HL-60/S4 (cell line): ENCODE results near the gene FBXO24.

Experiments used
- in situ Hi-C: fragments of 300-500 bp; cut with MboI; formaldehyde crosslinking; loops from 2 replicates; pipeline ENCODE4 v1.14.3; 2022; ENCODE audit warnings: low sequenced_read_pairs

The FBXO24 gene

DNA sequence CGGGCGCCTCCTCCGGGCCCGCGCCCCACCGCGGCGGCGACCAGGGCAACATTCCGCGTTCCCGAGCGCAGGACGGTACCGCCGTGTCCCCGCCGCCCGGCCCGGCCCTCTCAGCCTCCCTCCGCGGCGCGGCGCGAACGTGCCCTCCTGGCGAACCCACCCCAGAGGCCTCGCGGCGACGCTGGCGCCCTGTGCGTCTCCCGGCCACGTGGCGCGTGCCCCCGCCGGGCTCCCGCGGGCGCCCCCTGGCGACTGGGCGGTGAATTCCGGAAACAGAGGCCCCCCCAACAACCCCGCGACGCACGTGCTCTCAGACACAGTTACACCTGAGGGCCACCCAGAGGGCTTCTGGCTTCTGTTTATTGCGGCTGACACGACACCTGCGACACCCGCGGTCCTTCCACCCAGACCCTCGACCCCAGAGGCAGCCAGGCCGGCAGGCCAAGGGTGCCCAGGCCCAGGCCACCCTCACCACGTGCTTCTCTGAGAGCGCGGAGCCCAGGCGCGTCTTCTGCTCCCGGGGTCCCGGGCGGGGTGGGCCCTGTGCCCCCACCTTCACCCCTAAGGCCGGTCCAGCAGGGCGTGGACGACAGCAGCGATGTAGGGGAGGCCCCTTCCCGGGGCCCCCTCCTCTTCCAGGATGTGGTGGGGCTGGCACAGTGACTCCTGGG is 12.3 kb upstream of the FBXO24 start, which contains the start of gene SAP25:
SAP25 (minus strand) TSS at position 210 of the 671 bp plus-strand sequence; CDS start at position 52, 158 bp downstream.
- in situ Hi-C loops = no loop called here

DNA sequence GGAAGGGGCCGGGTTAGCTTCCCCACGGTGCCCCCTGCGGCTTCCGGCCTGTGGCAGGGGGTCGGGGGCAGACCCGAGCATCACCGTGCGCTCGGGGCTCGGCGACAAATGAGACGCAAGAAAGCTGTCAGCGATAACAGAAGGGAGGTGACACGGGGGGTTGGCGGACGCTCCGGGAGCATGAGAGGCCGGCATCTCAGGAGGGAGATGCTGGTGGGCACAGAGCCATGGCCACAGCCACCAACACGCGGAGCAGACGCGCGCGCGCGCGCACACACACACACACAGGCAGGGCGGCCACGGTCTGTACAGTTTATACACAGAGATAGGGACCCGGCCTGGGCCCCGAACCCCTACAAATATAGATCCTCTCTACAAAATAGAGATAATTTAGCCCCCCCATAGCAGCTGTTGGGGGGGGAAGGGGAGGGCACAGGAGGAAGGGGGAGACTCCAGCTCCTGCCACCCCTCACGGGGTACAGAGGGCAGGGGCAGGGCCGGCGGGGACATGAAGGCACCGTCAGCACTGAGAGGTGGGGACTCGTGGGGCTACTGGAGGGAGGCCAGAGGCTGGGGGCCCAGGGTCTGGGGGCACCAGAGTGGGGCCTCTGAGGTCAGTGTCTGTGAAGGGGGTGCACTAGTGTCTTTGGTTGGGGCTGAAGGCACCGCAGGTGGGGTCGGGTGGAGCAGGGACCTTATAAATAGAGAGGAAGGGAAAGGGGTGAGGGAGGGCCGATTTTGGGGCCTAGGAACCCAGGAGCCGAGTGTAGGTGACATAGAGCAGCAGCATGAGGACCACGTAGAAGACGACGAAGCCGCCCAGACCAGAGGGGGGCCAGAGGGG is 11.5 kb upstream of the FBXO24 start:
- in situ Hi-C loops = no loop called here

DNA sequence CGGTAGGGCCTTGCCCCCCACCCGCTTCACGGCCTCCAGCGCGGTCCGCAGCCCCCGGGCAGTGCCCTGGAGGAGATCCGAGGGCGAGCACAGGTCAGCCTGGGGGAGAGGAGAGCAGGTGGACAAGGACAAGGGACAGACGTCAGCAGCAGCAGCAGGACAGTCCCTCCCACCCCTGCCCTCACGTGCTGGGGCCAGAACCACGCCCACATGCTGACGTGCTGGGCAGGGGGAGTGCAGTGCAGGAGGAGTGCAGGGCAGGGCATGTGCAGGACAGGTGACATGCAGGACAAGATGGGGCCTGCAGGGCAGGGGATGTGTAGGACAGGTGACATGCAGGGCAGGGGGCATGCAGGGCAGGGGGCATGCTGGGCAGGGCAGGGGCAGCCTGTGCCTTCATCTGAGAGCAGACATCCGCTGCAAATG is 10.9 kb upstream of the FBXO24 start:
- in situ Hi-C loops = no loop called here

DNA sequence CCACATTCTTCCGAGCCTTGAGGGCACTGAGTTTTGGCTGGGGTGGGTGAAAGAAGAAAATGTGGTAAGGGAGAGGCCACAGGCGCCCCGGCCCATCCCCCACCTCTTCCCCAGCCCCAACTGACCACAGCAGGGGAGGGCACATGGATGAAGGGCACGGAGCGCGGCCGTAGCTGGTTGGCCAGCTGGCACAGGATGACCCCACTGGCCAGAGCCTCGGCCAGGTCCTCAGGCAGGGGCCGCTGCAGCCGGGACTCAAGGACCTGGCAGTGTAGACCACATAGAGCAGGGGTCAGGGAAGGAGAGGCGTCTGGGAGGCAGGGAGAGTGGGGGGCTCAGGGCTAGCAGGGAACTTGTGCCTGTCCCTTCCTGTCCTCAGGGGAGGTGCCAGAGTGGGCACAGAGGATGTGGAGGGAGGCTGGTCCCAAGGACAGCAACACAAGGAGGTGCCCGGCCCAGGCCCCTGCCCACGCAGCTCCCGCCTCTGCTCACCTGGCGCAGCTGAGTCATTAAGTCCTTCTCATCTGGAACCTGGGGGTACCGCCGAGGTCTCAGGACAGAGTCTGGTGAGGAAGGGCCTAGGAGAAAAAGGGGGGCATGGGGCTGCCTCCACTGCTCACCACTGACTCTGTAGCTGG is 10.3 kb upstream of the FBXO24 start:
- in situ Hi-C loops = no loop called here

DNA sequence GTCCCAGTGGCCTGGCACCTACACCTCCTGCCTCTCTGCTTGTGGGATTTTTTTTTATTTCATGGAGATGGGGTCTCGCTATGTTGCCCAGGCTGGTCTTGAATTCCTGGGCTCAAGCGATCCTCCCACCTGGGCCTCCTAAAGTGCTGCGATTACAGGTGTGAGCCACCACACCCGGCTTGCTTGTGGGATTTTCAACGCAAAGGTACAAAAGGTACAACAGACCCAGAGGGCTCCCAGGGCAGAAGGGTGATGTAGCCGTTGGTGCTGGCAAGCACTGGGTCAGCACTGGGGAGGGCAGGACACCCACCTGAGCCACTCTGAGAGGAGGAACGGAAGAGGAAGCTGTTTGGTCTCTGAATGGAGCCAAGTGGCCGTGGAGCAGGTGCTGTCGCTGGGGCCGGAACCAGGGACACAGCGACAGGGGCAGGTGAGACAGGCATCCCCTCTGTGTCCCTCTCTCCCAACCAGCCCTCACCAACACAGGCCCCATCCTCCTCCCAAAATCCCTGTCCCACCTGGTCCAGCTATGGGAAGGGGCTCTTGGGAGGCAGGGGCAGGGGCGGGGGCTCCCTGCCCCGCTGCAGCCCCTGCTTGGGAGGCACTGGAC is 9.6 kb upstream of the FBXO24 start:
- in situ Hi-C loops = no loop called here

DNA sequence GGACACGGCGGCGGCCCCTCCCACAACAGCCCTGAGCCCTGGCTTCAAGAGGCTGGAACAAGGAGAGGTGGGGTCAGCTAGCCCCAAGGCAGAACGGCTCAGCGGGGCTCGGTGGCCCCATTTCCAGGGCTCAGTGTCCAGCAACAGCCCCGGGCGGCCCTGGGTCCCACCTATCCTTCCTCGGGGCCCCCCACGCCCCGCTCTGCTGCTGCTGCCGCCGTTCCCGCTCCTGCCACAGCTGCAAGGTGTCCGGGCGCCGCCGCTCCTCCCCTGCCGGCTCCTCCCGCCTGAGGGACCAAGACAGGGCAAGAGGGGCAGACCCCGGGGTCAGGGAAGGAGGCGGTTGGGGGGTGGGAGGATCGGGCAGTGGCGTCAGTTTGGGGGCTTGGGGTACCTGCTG is 9.0 kb upstream of the FBXO24 start:
- in situ Hi-C loops = no loop called here

DNA sequence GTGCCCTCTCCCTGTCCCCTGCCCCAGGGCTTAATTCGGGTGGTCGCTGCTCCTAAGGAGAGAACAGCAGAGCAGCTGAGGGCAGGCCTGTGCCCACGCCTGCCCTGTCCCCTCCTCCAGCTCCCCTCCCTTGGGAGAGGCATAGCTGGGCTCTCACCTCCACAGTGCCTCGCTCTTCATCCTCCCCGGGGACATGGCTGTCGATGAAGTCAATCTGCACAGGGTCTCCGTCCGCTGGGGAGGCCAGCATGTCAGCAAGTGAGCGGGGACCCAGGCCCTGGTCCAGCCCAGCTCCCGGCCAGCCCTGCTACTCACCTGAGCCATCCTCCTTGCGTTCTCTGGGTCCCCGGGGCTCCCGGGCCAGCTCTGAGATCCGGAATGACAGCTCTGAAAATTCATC is 8.6 kb upstream of the FBXO24 start:
- in situ Hi-C loops = no loop called here

DNA sequence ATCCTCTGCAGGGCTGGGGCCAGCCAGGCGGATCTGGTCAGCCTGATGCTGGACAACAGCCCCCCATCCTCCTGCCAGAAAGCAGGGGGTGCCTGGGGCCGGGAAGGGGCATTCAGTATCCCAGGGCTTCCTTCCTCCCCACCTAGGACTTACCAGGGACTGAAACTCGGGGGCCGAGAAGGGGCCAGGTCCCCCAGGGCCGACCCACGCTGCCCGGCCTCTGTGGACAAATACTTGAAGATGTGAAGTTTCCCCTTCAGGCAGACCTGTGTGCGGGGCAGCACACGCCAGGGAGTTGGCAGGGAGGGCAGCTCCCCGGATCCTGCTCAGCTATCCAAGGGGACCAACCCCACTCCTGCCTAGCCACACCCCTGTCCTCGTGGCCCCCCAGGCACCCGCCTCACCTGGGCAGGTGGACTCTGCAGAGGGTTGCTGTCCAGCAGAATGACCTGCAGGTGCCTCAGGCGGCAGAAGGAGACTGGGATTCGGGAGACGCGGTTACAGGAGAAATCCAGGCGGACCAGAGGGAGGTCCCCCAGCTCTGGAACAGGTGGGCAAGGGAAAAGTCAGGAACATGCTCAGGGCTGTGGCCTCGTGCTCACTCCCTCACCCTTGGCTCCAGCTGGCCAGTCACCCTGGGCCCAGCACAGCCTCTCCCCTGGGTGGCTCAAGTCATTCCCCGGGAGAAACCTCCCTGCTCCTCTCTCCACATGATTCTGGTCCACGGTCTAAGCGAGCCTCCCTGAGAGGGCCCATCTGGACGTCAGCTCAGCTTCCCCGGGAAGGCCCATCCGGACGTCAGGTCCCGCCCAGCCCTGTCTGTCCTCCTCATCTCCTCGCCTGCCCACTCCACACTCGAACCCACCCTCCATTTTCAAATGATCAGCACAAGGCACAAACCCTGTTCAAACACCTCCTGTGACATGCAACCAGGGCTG is 7.6 kb upstream of the FBXO24 start:
- in situ Hi-C loops = no loop called here

DNA sequence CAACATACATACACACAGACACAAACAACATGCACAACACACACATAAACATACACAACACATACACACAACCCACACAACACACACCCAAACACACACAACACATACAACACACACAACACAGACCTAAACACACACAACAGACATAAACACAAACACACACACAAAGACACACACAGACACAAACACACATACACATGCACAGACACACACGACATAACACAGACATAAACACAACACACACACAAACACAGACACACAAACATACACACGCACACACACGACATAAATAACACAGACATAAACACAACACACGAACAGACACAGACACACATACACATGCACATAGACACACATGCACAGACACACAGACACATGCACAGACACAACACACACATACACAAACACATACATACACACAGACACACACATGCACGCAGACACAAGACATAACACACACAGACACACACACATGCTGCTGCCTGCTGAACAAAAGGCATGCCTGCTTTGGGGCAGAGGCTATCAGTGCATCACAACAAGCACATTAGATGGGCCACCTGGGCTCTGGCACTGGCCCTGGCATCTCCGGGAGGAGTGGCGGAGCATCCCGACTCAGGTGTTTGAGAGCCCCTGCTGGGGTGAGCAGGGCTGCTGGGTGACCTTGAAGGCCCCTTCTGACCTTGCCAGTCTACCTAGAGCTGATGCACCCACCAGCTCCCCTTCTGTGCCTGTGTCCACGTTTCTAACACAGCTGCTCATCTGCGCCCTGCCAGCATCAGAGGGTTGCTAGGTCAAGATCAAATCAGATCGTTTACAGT is 5.5 kb upstream of the FBXO24 start:
- in situ Hi-C loops = no loop called here

DNA sequence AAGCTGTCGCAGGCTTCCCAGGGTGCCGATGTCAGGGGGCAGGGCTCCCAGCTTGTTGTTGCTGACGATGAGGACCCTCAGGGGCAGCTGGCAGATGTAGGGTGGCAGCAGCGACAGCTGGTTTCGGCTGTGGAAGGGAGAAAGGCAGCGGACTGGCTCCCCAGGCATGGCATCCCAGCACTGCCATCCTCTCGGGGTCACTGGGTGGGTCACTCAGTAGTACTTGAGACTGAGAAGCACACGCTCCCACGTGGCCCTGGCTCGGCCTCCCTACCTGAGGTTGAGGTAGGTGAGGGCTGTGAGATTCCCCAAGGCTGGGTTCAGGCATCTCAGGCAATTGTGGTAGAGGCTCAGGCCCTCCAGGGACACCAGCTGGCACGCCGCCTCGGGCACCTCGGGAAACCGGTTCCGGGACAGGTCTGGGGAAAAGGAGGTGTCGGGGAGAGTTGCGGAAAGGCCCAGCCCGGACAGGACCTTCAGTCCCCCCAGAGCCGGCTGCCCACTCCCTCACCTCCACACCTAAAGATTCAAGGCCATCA is 4.0 kb upstream of the FBXO24 start:
- in situ Hi-C loops = no loop called here

DNA sequence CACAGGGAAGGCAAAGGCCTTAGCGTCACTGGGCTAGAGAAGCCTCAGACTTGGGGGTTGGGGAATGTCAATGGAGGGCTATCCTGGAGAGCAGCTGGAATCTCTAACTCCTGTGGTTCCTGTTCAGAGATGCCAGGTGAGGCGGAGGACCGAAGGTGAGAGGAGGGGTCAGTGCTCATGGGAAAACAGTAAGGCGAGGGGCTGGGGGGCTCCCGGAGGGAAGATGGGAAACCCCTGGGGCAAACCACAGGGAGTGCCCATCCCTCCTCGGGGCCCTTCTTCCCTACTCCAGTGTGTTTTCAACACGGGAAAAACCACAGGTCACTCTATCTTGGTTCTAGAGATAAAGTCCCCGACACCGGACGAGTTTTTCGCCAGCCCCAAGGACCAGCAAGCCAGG is 3.5 kb upstream of the FBXO24 start:
- in situ Hi-C loops = no loop called here

DNA sequence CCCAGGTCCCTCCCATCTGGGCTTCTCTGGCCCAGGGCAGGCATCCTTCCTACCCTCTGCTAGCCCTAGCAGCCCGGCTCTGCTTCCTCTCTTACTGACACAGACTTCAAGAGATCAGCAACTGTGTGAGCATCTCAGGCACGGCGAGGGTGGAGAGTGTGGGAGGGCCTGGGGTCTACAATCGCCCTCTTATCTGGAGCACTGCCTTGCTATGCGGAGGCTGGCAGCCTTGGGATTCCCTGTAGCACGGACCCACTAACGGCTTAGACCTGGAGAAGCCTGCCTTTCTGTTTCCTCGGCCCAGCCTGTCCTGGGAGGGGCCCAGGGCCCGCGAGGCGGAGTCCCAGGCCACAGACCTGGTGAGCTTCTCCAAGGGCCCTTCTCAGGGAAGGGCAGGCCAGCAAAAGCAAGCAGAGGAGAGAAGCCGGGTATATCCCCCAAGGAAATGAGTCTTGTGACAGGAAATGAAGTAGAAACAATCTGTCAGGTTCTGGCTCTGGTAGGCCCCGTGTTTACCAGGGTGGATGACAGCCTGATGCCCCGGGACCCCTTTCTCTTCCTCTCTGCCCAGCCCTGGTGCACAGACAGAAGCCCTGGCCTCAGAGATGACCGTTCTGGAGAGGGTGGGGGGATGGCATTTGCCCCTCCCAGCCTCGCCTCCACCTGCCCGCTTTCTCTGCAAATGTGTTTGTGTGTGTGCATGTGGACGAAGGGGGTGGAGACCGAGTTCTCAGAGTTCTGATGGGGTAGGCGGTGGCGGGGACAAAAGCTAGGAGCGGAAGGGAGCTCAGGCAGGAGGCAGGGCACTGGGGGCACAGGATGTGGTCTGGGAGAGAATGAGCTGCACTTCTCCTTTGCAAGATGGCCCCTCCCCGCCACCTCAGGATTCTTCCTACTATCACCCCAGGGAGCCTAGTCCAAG is 2.7 kb upstream of the FBXO24 start:
- in situ Hi-C loops = no loop called here

DNA sequence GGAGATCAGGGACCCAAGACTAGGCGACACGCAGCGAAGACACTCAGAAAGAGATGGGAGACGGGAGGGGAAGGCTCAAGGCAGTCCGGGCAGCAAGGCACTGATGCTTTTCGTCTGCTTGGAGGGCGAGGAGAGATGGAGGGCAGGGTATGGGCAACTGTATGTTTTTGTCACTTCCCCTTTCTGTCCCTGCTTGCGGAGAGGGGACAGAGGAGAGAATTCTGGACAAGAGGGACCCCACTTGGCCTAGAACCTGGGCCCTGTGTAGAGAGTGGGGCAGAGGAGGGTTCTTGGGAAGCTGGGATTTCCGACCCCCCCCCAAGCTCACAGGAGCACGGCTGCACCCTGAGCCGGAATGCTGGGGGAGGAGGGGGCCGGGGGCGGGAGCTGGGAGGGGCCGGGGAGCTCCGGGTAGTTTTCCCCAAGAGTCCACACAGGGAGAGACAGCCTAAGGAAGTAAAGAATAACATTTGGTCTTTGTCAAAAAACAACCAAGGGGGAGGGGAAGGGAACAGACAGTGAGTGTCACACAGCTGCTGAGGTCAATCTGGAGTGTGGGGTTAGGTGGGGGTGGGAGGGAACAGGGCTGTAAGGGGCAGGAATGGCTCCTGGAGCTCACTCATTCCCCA is 2.0 kb upstream of the FBXO24 start:
- in situ Hi-C loops = no loop called here

DNA sequence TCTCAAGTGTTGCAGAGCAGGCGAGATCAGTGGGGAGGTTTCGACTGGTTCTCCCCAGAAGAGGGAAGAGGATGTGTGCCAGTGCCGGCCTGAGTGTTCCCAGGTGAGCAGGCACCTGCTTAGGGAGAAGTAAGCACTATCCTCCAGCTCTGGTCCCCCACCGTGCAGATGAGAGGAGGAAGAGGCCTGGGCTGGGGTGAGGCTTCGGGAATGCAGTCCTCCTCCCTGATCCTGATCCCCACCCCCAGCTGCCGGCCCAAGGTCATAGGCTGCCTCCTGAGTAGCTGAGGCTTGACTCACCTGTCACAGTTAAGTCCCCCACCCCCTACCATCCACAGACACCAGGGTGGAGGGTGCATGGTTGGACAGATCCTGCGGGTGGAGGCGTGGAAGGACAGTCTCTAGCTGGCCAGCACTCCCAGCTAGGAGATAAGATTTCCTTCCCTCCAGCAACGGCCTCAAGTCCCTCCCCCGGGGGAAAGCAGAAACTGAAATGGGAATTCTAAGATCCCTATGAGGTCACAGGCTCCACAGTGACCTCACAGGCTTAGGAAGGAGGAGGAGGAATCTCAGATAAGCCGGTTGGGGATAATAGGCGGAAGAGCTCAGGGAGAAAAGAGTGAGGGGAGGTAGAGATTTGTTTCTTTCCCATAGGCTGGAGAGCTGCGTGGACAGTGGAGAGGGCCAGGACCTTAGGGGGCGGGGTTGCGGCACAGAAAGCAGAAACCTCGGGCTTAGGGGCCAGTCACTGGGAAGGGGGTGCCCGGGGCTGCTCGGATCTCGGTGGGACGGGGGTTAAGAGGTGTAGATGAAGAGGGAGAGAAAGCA is 1.2 kb upstream of the FBXO24 start:
- in situ Hi-C loops = no loop called here

DNA sequence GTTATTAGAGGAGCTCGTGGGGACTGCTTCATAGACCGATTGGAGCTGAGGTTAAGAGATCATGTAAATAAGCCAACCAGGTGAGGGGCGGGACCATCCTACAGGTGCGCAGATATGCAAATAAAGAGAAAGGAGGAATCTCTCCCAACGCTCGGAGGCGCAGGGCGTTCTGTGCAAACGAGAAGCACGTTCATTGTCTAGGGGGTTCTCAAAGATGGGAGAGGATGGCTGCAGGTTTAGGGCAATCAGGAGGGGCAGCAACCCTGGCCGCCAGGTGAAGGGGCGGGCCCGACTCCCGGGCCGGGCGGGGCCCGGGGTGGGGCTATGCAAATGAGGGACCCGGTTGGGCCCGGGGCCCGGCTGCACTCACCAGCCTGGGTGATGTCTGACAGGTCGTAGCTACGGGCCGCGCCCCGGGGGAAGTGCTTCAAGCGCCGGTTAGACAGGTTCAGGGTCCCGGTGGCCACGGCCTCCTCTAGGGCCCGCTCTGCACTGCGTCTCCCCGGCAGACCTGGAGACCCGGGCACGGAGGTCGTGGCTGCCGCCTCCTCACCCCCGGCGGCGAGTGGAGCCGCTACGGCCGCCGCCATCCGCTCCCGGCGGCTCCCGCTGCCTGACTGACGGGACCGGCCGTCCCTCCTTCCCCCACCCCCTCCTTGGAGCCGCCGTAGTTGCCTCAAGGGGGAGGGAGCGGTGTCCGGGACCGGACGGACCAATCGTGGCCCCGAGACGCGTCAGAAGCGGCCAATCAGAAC is 440 bp upstream of the FBXO24 start, which contains the start of gene LRCH4:
LRCH4 (minus strand) TSS at position 619 of the 755 bp plus-strand sequence; CDS start at position 590, 29 bp downstream.
- in situ Hi-C loops = no loop called here

DNA sequence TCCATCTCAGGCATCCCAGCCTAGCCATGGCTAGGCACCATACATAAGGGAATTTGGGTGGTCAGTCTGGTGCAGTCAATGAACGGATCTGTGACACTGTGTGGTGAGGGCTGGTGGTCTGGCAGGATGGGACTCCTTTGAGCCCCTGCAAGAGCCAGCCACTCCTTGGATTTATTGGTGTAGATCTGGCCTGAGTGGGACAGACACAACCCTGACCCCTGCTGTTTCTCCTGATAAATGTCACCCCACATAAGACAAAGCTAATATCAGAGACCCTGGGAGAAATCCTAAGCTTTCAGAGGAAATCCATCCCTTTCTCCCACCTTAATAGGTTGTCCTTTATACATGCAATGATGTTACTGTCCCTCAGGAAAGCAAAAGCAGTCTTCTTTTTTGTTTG is 2.3 kb downstream of the FBXO24 start:
- in situ Hi-C loops = no loop called here
